ENCODE data around the gene WBP1L.

WBP1L gene

GRCh38 chr10:102812231-102812876 is 68.6 kb downstream of the WBP1L start:
- TF ChIP-seq CTCF (conservative IDR thresholded peaks at IDR 0.05; ENCODE audit: low read depth) = no peak
- ChIA-PET CTCF (interaction anchor here (0.6 to 0.9 kb wide), 2 partner anchors 25 to 99 kb away, joined by 3 to 4 read pairs; no protein-coding TSS in a partner anchor), POLR2A (ENCODE audit: low non-redundant PET) (interaction anchor here (0.8 kb wide), 1 partner anchor 8 kb away, joined by 3 read pairs; no protein-coding TSS in a partner anchor)
- DNase-seq (ENCODE audit: low spot score) = no peak
- H3K27ac ChIP-seq = peak overlapping the region; percentile 27; the same call in 1 of the 2 replicates

GRCh38 chr10:102813017-102813541 is 69.3 kb downstream of the WBP1L start:
- TF ChIP-seq CTCF (conservative IDR thresholded peaks at IDR 0.05; ENCODE audit: low read depth) = no peak
- ChIA-PET POLR2A (ENCODE audit: low non-redundant PET) (no interaction called here), CTCF (no interaction called here)
- peak overlapping the region; percentile 27; the same call in 1 of the 2 replicates for H3K27ac ChIP-seq
- DNase-seq (ENCODE audit: low spot score) = no peak

GRCh38 chr10:102813734-102814452 is 70.1 kb downstream of the WBP1L start:
- DNase-seq (ENCODE audit: low spot score) = no peak
- TF ChIP-seq CTCF (conservative IDR thresholded peaks at IDR 0.05; ENCODE audit: low read depth) = no peak
- peak overlapping the region; percentile 82 for H3K27ac ChIP-seq
- ChIA-PET POLR2A (ENCODE audit: low non-redundant PET) (no interaction called here), CTCF (no interaction called here)

- ChIA-PET CTCF (no interaction called here), POLR2A (ENCODE audit: low non-redundant PET) (no interaction called here)
- DNase-seq (ENCODE audit: low spot score) = no peak
- peak overlapping the region; percentile 82 for H3K27ac ChIP-seq
- TF ChIP-seq CTCF (conservative IDR thresholded peaks at IDR 0.05; ENCODE audit: low read depth) = no peak
Observed at GRCh38 chr10:102814453-102814871, 70.7 kb downstream of the WBP1L start.

- POLR2A ChIA-PET (ENCODE audit: low non-redundant PET) = no interaction called here
- H3K27ac ChIP-seq = peak overlapping the region; percentile 82
- DNase-seq (ENCODE audit: low spot score) = no peak
Observed at GRCh38 chr10:102814873-102815661, 71.3 kb downstream of the WBP1L start.

More at GRCh38 chr10:102814873-102815661, 71.3 kb downstream of the WBP1L start:
- CTCF ChIA-PET = no interaction called here
- no peak for TF ChIP-seq CTCF (conservative IDR thresholded peaks at IDR 0.05; ENCODE audit: low read depth)

Measured in RWPE1 (cell line).